Activated T-cell treated with anti-CD3 and anti-CD28 coated beads, Interleukin-2, amount 50 U/mL, for 4 hours (primary cell): ENCODE measurements around the gene B3GALT5. TPM values are rescaled to one million over a fixed set of nuclear protein-coding genes. Genes with fewer than 3 reads are reported as not detected.
"Not testable (repeated sequence)": the region's sequence is repeated elsewhere in the genome, so short reads cannot be mapped to it uniquely, and the experiment has no call there.

Experiments
- ATAC-seq, 2 donors: fragments of 200-7000 bp; cut with Tn5 transposase; one replicate each; pipeline ENCODE4 v1.10.0; 2021
- DNase-seq: peaks from one replicate; pipeline ENCODE4 v3.0.0-alpha.2; 2020
- H3K27me3 Mint-ChIP-seq: one replicate; pipeline ENCODE4 v1.8.0; 2021; ENCODE audit warnings: low read depth, mixed read lengths
- H3K36me3 Mint-ChIP-seq: one replicate; pipeline ENCODE4 v1.8.0; 2022; ENCODE audit warnings: mixed read lengths; ENCODE audit not compliant: insufficient read depth
- H3K4me1 Mint-ChIP-seq: one replicate; pipeline ENCODE4 v1.8.0; 2021; ENCODE audit warnings: low read depth, mixed read lengths
- H3K4me3 Mint-ChIP-seq: one replicate; pipeline ENCODE4 v1.8.0; 2021; ENCODE audit warnings: mild to moderate bottlenecking, moderate library complexity, mixed read lengths
- H3K9me3 Mint-ChIP-seq: one replicate; pipeline ENCODE4 v1.8.0; 2021; ENCODE audit warnings: mixed read lengths
- total RNA-seq, 3 donors: library from RNA; stranded (reverse); gene quantifications; one replicate each; pipeline ENCODE4 v1.2.1, GENCODE V29; 2021

The B3GALT5 gene
- total RNA-seq, 3 donors from 2014 or later = 0.03 to 0.05 (median 0.05) TPM

GRCh38 chr21:39673736-39674135 lies 61.0 kb downstream of the B3GALT5 start:
- Mint-ChIP-seq H3K36me3 (no peaks in the 10 kb centered on the region), H3K9me3 (no peaks in the 10 kb centered on the region)
- no peak for DNase-seq

GRCh38 chr21:39674801-39675200 lies 62.1 kb downstream of the B3GALT5 start:
- ATAC-seq (no peak), DNase-seq (no peak)
- no peaks in the 10 kb centered on the region for H3K4me1 Mint-ChIP-seq
- H3K27me3 Mint-ChIP-seq = peaks cover 4% of the 10 kb centered on the region
- peaks cover under 1% of the 10 kb centered on the region for H3K9me3 Mint-ChIP-seq
- no peak overlapping the region for H3K4me3 Mint-ChIP-seq
- no peaks in the 10 kb centered on the region for H3K36me3 Mint-ChIP-seq

More at GRCh38 chr21:39673736-39674135, 61.0 kb downstream of the B3GALT5 start:
- no peaks in the 10 kb centered on the region for H3K4me1 Mint-ChIP-seq
- no peak for ATAC-seq
- H3K27me3 Mint-ChIP-seq = peaks cover 4% of the 10 kb centered on the region
- no peak overlapping the region for H3K4me3 Mint-ChIP-seq

- Mint-ChIP-seq H3K4me3 (no peak overlapping the region), H3K36me3 (no peaks in the 10 kb centered on the region), H3K9me3 (peaks cover 3% of the 10 kb centered on the region), H3K27me3 (peaks cover 4% of the 10 kb centered on the region), H3K4me1 (no peaks in the 10 kb centered on the region)
- DNase-seq = no peak
- ATAC-seq = no peak
These were observed 62.9 kb downstream of the B3GALT5 start for GRCh38 chr21:39675590-39675989.

- no peak for DNase-seq
- Mint-ChIP-seq H3K4me3 (no peak overlapping the region), H3K4me1 (no peaks in the 10 kb centered on the region), H3K9me3 (peaks cover 3% of the 10 kb centered on the region), H3K27me3 (peaks cover 4% of the 10 kb centered on the region), H3K36me3 (no peaks in the 10 kb centered on the region)
- ATAC-seq = no peak
These were observed 63.4 kb downstream of the B3GALT5 start for GRCh38 chr21:39675993-39676661.

GRCh38 chr21:39680216-39680615 lies 67.5 kb downstream of the B3GALT5 start:
- peaks cover 11% of the 10 kb centered on the region for H3K9me3 Mint-ChIP-seq
- ATAC-seq (no peak), DNase-seq (no peak)
- H3K27me3 Mint-ChIP-seq = no peaks in the 10 kb centered on the region
- H3K4me3 Mint-ChIP-seq = no peak overlapping the region
- H3K4me1 Mint-ChIP-seq = no peaks in the 10 kb centered on the region
- H3K36me3 Mint-ChIP-seq = no peaks in the 10 kb centered on the region

GRCh38 chr21:39681257-39681656 lies 68.5 kb downstream of the B3GALT5 start:
- Mint-ChIP-seq H3K4me3 (no peak overlapping the region), H3K36me3 (no peaks in the 10 kb centered on the region), H3K4me1 (no peaks in the 10 kb centered on the region), H3K27me3 (peaks cover 2% of the 10 kb centered on the region), H3K9me3 (peaks cover 11% of the 10 kb centered on the region)
- no peak for ATAC-seq
- DNase-seq = no peak

GRCh38 chr21:39681845-39682244 lies 69.1 kb downstream of the B3GALT5 start:
- peaks cover 2% of the 10 kb centered on the region for H3K27me3 Mint-ChIP-seq
- H3K9me3 Mint-ChIP-seq = peaks cover 11% of the 10 kb centered on the region
- no peaks in the 10 kb centered on the region for H3K4me1 Mint-ChIP-seq
- ATAC-seq = no peak
- H3K36me3 Mint-ChIP-seq = no peaks in the 10 kb centered on the region
- no peak overlapping the region for H3K4me3 Mint-ChIP-seq
- no peak for DNase-seq

- H3K9me3 Mint-ChIP-seq = peaks cover 8% of the 10 kb centered on the region
- DNase-seq = no peak
- no peaks in the 10 kb centered on the region for H3K36me3 Mint-ChIP-seq
- H3K27me3 Mint-ChIP-seq = peaks cover 2% of the 10 kb centered on the region
- H3K4me1 Mint-ChIP-seq = no peaks in the 10 kb centered on the region
- no peak for ATAC-seq
- no peak overlapping the region for H3K4me3 Mint-ChIP-seq
These were observed 72.5 kb downstream of the B3GALT5 start for GRCh38 chr21:39685236-39685635.

- Mint-ChIP-seq H3K4me3 (no peak overlapping the region), H3K4me1 (no peaks in the 10 kb centered on the region), H3K9me3 (peaks cover 8% of the 10 kb centered on the region), H3K36me3 (no peaks in the 10 kb centered on the region), H3K27me3 (peaks cover 2% of the 10 kb centered on the region)
- ATAC-seq (no peak), DNase-seq (no peak)
These were observed 73.3 kb downstream of the B3GALT5 start for GRCh38 chr21:39685991-39686390.

GRCh38 chr21:39686646-39687468 lies 74.1 kb downstream of the B3GALT5 start:
- no peaks in the 10 kb centered on the region for H3K36me3 Mint-ChIP-seq
- no peak for ATAC-seq
- peaks cover 2% of the 10 kb centered on the region for H3K27me3 Mint-ChIP-seq
- peaks cover 8% of the 10 kb centered on the region for H3K9me3 Mint-ChIP-seq
- no peak overlapping the region for H3K4me3 Mint-ChIP-seq
- no peaks in the 10 kb centered on the region for H3K4me1 Mint-ChIP-seq
- no peak for DNase-seq

- no peak overlapping the region for H3K4me3 Mint-ChIP-seq
- H3K27me3 Mint-ChIP-seq = peaks cover 2% of the 10 kb centered on the region
- DNase-seq (no peak), ATAC-seq (no peak)
- no peaks in the 10 kb centered on the region for H3K36me3 Mint-ChIP-seq
- H3K4me1 Mint-ChIP-seq = no peaks in the 10 kb centered on the region
- H3K9me3 Mint-ChIP-seq = peaks cover 8% of the 10 kb centered on the region
These were observed 75.3 kb downstream of the B3GALT5 start for GRCh38 chr21:39688010-39688409.

GRCh38 chr21:39689860-39690259 lies 77.1 kb downstream of the B3GALT5 start:
- not testable (repeated sequence) for H3K36me3 Mint-ChIP-seq, ATAC-seq, H3K4me3 Mint-ChIP-seq, DNase-seq, H3K4me1 Mint-ChIP-seq, H3K27me3 Mint-ChIP-seq, H3K9me3 Mint-ChIP-seq

GRCh38 chr21:39690454-39690853 lies 77.7 kb downstream of the B3GALT5 start:
- no peak for DNase-seq
- H3K4me1 Mint-ChIP-seq = no peaks in the 10 kb centered on the region
- no peak overlapping the region for H3K4me3 Mint-ChIP-seq
- no peaks in the 10 kb centered on the region for H3K36me3 Mint-ChIP-seq
- no peaks in the 10 kb centered on the region for H3K9me3 Mint-ChIP-seq
- no peak for ATAC-seq
- peaks cover 2% of the 10 kb centered on the region for H3K27me3 Mint-ChIP-seq

GRCh38 chr21:39694750-39695149 lies 82.0 kb downstream of the B3GALT5 start:
- ATAC-seq = no peak
- Mint-ChIP-seq H3K4me3 (no peak overlapping the region), H3K9me3 (no peaks in the 10 kb centered on the region), H3K36me3 (no peaks in the 10 kb centered on the region), H3K4me1 (no peaks in the 10 kb centered on the region), H3K27me3 (no peaks in the 10 kb centered on the region)
- DNase-seq = no peak

- H3K9me3 Mint-ChIP-seq = no peaks in the 10 kb centered on the region
- H3K36me3 Mint-ChIP-seq = no peaks in the 10 kb centered on the region
- ATAC-seq (no peak), DNase-seq (no peak)
- H3K4me1 Mint-ChIP-seq = no peaks in the 10 kb centered on the region
- H3K4me3 Mint-ChIP-seq = no peak overlapping the region
- H3K27me3 Mint-ChIP-seq = peaks cover 2% of the 10 kb centered on the region
These were observed 83.5 kb downstream of the B3GALT5 start for GRCh38 chr21:39696196-39696595.
